ENCODE measurements around the gene LDLRAD4. TPM values are rescaled to one million over a fixed set of nuclear protein-coding genes. Genes with fewer than 3 reads are reported as not detected.
A peak's percentile ranks its signal among the peaks of the same experiment; 100 is the strongest.

LDLRAD4 gene
- polyA plus RNA-seq, 1 of the 3 experiments (the other 2 are of a cell fraction): 0.16 TPM

- H3K27me3 ChIP-seq (ENCODE audit: insufficient read depth): no peaks in the 10 kb centered on the region
- CTCF ChIA-PET: no interaction called here
- H3K9me2 ChIP-seq: no peaks in the 10 kb centered on the region
- H3F3A ChIP-seq (replicated peaks; ENCODE audit: insufficient read depth): no peaks in the 10 kb centered on the region
- no peaks in the 10 kb centered on the region for H4K20me1 ChIP-seq (ENCODE audit: insufficient read depth)
- no peak overlapping the region for H3K4me3 ChIP-seq (ENCODE audit: low read depth in 2 of 2, low read length in 1 of 2)
- H3K4me1 ChIP-seq (ENCODE audit: control insufficient read depth in 1 of 2, insufficient read depth in 2 of 2, low read depth in 1 of 2, low read length in 1 of 2): peaks cover 13 to 43% of the 10 kb centered on the region in 2 experiments
- 70% methylated on average over 23 of the region's 23 CpGs for WGBS (ENCODE audit: low lambda C conversion rate)
- no peaks in the 10 kb centered on the region for H3K9me3 ChIP-seq
- H3K27ac ChIP-seq (ENCODE audit: low read depth in 2 of 2, low read length in 1 of 2): peak overlapping the region; percentile 68 to 97
- POLR2A ChIA-PET: no interaction called here
- no peaks in the 10 kb centered on the region for H3K79me2 ChIP-seq (ENCODE audit: insufficient read depth)
- TF ChIP-seq CTCF (IDR thresholded peaks at IDR 0.05) (no peak), TCF12 (IDR thresholded peaks at IDR 0.05) (no peak), MAX (IDR thresholded peaks at IDR 0.05; ENCODE audit: low read depth) (no peak), RAD21 (IDR thresholded peaks at IDR 0.05; ENCODE audit: low read length) (no peak), NFIC (IDR thresholded peaks at IDR 0.05; ENCODE audit: borderline replicate concordance) (no peak), RFX5 (IDR thresholded peaks at IDR 0.05; ENCODE audit: low read length) (no peak), POLR2AphosphoS5 (IDR thresholded peaks at IDR 0.05; ENCODE audit: low read depth, low read length) (no peak), TEAD4 (IDR thresholded peaks at IDR 0.05; ENCODE audit: borderline replicate concordance, insufficient read depth) (no peak), GATA2 (CRISPR knock-in tag; IDR thresholded peaks at IDR 0.05) (no peak), MEF2A (IDR thresholded peaks at IDR 0.05; ENCODE audit: borderline replicate concordance, low read depth) (no peak), FOSL2 (IDR thresholded peaks at IDR 0.05; ENCODE audit: borderline replicate concordance, low read depth) (no peak)
- H2AFZ ChIP-seq (ENCODE audit: low read depth): no peak overlapping the region
- H3K36me3 ChIP-seq (replicated peaks in 1 of 2; ENCODE audit: control insufficient read depth in 1 of 2, insufficient read depth in 2 of 2, low read length in 1 of 2): no peaks in the 10 kb centered on the region
- DNase-seq: no peak
- H3K4me2 ChIP-seq: peak overlapping the region; percentile 24; the same call in 1 of the 2 replicates
- H3K9ac ChIP-seq: peak overlapping the region; percentile 42; the same call in 1 of the 2 replicates
These were observed 281.8 kb downstream of the LDLRAD4 start for GRCh38 chr18:13500227-13500865.

GRCh38 chr18:13500869-13501542 is 282.4 kb downstream of the LDLRAD4 start:
- TF ChIP-seq EZH2phosphoT487 (IDR thresholded peaks at IDR 0.05; ENCODE audit: borderline replicate concordance, low read depth) (no peak), CHD2 (IDR thresholded peaks at IDR 0.05; ENCODE audit: low read length, partially characterized antibody) (no peak), JUND (IDR thresholded peaks at IDR 0.05) (0 out of 2 replicates have a peak, but pooled peaks have one; percentile 11), TCF12 (IDR thresholded peaks at IDR 0.05) (no peak), EP300 (IDR thresholded peaks at IDR 0.05; ENCODE audit: borderline replicate concordance in 1 of 2, low read depth in 1 of 2, low read length in 1 of 2) (peak in 1 of 2 experiments; percentile 17; a peak in 1 of 4 replicates), MEF2A (IDR thresholded peaks at IDR 0.05; ENCODE audit: borderline replicate concordance, low read depth) (no peak), GATA2 (CRISPR knock-in tag; IDR thresholded peaks at IDR 0.05) (no peak), MXI1 (IDR thresholded peaks at IDR 0.05; ENCODE audit: low read depth, low read length) (no peak), NFIC (IDR thresholded peaks at IDR 0.05; ENCODE audit: borderline replicate concordance) (peak; percentile 67; the same call in 1 of the 2 replicates)
- Histone ChIP-seq H3K9me2 (no peaks in the 10 kb centered on the region), H3K79me2 (ENCODE audit: insufficient read depth) (no peaks in the 10 kb centered on the region), H3K27me3 (ENCODE audit: insufficient read depth) (no peaks in the 10 kb centered on the region), H3K4me2 (peak overlapping the region; percentile 24; the same call in 1 of the 2 replicates), H3K4me1 (ENCODE audit: control insufficient read depth in 1 of 2, insufficient read depth in 2 of 2, low read depth in 1 of 2, low read length in 1 of 2) (peaks cover 13 to 43% of the 10 kb centered on the region in 2 experiments), H3K27ac (ENCODE audit: low read depth in 2 of 2, low read length in 1 of 2) (peak overlapping the region; percentile 68 to 97), H3K9me3 (no peaks in the 10 kb centered on the region), H4K20me1 (ENCODE audit: insufficient read depth) (no peaks in the 10 kb centered on the region), H3K4me3 (ENCODE audit: low read depth in 2 of 2, low read length in 1 of 2) (peak overlapping the region in 1 of 2 experiments; percentile 4; a peak in 1 of 4 replicates), H3K9ac (no peak overlapping the region), H3F3A (replicated peaks; ENCODE audit: insufficient read depth) (no peaks in the 10 kb centered on the region), H3K36me3 (replicated peaks in 1 of 2; ENCODE audit: control insufficient read depth in 1 of 2, insufficient read depth in 2 of 2, low read length in 1 of 2) (no peaks in the 10 kb centered on the region), H2AFZ (ENCODE audit: low read depth) (no peak overlapping the region)
- DNase-seq: no peak
- CTCF ChIA-PET: interaction anchor here (1.3 kb wide), 1 partner anchor 45 kb away, joined by 3 read pairs; no protein-coding TSS in a partner anchor
- 40% methylated on average over 9 of the region's 10 CpGs for WGBS (ENCODE audit: low lambda C conversion rate)
- POLR2A ChIA-PET: no interaction called here

All from SK-N-SH (cell line).